ENCODE data around the gene GTF3A.

GTF3A gene

DNA sequence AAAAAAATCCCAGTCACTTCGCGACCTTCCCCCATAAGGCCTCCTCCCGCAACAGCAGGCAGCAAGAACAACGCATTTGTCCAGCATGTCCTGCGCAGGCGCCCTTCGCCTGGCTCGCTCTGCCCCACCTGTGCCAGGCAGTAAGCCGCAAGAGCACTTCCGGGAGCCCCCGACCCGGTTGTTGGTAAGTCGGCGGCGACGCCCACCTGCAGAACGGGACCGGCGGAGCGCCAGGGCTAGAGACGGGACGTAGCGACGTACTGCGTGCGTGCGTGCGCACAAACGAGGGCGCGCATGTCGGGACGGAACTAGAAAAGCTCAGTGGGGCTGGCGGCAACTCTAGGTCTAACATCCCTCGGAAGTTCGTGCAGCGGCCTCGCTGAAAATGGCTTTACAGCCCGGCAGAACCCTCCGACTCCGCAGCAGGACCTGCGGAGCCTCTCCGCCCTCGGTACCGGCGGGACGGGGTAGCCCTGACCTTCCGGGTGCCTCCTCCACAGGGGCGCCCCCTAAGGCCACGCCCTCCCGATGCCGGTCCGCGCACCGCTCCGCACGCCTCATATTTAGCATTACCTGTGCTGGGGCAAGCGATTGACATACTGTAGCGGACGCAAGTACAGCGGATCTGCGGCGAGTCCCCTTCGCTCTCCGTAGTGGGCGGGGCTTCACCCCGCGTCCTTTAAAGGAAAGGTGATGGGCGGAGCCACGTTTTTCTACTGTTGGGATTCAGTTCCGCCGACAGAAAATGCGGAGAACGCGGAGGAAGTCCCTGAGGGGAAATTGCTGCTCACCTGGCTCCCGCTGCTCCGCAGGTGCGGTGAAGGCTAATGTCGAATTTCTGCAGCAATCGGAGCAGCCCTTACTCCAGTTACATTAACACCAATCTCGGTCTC lies 25.8 kb downstream of the GTF3A start, which contains the start of gene MTIF3:
MTIF3 (minus strand) TSS at position 629 of the 893 bp plus-strand sequence. CDS start 10,116 bp downstream, outside the sequence.
- DNase-seq = peak; percentile 96

DNA sequence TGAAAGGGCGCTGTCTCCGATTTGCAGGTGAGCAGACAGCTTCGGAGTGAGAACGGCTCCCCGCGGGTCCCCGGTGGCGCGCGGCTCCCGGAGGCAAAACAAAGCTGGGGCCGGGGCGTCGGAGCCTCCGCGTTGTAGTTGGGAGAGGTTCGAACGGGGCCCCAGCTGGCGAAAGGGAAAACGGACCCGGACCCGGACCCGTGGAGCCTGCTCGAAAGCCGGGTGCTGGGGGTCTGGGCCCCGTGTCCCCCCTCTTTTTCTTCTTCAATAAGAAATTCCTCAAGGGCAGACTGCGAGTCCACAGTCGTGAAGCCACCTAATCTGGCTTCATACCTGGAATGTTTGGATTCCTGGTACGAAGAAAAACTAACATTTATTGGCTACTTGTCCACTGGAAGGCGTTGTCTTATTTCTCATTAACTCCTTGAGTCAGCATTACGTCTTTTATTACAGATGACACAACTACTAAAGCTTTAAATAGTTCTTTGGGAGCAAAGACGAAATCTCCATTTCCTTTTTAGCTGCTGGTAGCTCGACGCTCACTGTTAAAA lies 26.6 kb downstream of the GTF3A start:
- peak; percentile 83 for DNase-seq

DNA sequence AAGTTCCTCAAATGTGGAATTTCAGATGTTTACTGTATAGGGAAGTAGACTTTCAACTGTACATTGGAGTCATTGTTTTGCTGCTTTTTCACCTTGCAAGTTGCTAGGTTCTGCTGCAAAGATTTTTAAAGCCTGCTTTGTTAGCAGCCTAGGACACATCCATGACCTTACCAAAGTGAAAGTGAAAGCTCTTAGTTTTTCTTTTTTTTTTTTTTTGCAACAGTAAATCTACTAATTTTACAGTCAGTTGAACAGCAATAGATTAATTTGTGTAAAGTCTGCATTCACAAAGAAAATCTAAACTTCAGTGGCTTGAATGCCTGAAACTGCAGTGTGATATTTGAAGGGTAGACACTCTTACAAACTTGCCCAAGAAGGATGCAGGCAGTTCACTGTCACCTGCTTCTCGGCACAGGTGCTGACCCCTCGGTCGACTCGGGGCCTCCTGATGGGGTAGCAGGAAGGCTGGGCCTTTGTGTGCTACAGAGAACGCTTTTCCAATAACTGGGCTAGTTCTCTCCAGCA lies 31.0 kb downstream of the GTF3A start:
- peak; percentile 37 for DNase-seq

DNA sequence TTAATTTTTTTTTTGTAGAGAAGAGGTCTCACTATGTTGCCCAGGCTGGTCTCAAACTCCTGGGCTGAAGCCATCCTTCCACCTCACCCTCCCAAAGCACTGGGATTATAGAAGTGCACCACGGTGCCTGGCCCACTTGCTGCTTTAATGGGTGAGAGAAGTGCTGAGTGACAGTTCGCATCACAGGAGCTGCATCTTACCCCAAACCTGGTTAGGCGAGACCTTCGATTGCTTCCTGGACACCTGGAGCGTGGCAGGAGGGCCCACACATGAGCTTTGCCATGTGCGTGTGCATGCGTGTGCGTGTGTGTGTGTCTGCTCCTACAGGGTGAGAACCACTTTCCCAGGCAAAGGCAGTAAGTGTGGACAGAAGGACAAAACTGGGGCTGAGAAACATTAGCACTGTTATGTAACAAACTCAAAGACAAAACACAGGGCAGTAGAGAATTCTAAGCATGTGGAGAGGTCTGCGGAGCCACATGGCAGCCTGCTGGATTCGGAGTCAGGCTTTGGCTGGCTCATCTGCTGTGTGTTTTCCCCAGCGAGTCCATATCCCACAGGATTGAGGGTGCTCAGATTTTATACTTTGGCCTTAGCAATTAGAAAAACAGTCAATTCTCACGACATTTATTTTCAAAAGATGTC lies 37.6 kb downstream of the GTF3A start:
- DNase-seq = no peak

DNA sequence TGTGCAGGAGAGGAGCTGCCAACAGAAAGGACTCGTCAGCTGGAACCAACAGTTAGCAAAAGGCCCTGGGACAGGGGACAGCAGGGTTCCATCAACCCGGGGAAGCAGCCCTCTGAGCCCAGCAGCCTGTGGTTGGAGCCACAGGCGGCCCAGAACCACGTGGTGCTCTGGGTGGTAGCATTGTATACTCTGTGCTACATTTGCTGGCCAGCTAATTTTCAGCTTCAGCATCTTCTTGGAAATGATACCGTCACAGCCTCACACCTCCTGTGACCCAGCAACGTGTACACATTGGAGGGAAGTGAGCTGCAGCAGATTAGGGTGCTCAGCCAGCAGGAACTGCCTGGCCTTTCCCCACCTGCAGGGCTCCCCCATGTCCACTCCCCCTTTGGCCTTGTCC lies 39.1 kb downstream of the GTF3A start:
- DNase-seq = no peak

DNA sequence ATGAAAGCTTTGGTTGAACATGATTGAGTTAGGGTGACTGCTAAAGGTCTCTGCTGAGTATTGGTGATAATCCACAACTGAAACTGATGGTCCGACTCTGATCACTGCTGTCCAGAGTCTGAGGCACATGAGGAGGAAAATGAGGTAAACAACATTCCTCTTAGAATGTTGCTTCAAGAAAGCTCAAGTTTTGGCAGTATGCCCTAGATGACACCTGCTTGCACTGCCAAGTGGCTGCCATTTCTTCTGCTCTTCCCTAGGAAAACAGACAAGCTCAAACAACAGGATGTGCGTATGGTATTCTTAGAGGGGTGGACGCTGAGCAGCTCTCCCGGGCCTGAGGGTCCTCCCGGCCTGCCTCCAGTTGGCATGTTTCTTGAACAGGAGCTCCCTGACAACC lies 41.2 kb downstream of the GTF3A start:
- DNase-seq = no peak

DNA sequence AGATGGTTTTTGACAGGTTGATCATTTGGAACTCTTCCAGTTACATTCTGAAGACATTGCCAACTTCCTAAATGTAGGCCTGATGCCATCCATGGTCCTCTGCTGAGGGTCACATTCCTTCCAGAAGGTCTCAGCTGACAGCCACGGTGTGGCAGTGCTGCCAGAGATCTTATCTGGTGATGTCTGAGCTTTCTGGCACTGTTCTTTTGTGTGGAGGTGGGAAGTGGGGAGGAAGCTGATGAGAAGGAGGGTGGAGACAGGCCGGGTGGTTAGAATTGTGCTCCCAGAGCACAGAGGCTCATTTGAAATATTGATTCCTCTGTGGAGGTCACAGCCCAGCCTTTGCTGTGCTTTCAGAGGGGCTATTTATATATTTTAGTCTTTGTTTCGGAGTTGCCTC lies 42.1 kb downstream of the GTF3A start:
- no peak for DNase-seq

DNA sequence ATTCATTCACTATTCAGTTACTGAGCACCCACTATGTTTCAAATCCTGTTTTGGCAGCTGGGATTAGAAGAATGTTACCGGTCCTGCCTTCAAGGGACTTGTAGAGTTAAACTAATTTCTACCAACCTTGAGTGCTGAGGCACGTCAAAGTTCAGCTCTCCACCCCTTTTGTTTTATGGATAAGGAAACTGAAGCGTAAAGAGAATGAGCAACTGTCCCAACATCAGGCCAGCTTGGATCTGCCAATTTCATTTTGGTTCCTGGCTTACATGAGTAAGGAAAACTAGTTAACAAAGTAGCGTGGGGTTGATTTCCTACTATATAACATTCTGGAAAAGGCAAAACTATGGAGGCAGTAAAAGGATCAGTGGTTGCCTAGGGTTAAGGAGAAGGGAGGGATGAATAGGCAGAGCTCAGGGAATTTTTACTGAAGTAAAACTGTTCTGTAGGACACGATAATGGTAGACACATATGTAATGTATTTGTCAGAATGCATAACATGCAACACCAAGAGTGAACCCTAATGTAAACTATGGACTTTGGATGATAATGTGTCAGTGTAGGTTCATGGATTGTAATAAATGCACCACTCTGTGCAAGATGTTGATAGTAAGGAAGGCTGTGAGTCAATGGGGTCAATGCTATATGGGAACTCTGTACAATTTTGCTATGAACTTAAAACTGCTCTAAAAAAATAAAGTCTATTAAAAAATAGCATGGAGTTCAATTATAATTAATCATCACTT lies 45.8 kb downstream of the GTF3A start:
- DNase-seq = no peak

DNA sequence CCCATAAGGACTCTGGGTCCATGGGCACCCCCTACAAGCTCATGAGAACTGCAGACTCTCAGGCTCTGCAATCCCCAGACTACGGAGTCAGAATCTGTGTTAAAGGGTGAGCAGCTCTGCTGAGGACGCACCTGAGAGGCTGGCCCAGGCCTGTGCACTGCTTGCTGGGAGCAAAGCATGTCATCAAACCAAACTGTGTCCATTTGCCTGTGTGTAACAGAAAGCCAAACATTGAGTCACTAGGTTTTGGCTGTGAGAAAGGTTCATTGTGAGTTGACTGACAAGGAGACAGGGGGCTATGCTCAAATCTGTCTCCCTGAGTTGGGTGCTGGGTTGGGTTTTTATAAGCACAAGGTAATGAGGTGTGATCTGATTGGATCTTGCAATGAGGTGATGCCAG lies 48.0 kb downstream of the GTF3A start:
- DNase-seq = no peak

DNA sequence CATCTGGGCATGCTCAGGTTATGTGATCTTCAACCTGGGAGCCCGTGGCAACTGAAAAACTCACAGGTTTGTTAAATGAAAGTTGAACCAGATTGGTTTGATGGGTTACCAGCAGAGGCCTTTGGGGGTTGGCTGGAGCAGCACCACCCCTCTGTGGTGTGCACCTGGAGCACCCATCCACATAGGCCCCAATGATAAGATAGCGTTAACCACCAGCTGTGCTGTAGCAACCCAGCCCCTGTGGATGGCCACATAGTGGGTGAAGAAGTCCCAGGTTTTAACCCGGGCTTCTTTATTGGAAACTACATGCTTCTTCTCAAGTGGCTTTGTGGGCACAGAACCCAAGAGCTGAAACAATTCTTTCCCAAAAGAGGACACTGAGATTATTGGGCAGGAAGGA lies 48.5 kb downstream of the GTF3A start:
- no peak for DNase-seq

DNA sequence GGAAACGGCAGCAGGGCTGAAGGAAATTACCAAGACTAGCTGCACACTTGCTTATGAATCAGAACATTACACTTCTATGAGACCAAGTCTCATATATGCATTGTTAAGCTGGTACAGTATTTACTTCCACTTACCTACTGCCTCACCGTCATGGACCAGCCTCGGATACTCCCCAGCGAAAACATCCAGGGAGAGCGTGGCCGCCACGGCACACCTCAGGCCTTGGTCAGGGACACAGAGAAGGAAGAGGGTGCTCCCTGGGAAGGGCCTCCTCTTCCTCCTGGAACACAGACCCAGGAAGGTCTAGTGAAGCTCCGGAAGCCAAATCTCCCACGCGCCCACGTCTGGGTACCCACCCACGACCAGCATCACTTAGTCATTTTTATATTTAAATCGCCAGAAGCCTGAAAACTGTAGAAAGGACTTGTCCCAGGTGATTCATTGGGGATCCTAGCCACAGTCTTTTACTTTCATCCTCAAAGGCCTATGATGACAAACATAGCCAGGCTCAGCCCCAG lies 50.4 kb downstream of the GTF3A start:
- DNase-seq = no peak

DNA sequence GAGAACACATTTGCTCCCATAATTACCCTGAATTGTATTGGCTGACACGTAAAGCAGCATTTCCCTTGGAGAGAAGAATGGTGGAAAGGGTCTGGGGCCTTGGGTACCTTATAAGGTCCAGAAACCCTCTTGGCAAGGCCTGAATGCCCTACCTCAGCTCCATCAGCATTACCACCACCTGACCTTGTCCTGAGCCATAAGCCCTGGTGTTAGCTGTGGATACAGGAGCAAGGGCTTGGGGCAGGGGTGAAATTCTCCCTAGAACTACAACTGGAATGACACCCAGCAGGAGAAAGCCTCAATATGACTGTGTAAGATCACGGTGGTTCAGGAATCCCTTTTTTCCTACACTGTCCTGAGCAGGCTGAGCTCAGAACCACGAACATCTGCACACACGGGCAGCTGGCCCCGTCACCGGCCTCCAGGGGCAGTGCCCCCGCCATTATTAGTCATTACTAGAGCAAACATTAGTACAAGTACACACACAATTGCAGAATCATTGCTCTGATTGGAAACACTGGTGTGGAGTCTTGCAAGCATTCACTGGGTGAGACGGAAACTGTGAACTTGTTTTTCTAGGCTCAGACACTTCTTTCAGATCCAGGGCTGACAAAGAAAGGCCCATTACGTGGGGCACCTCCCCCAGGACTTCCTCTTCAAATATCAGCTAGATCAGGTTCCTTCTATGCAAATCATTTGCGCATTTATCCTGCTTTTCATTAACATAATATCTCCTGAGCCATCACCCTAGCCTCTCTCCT lies 52.7 kb downstream of the GTF3A start:
- DNase-seq = no peak

DNA sequence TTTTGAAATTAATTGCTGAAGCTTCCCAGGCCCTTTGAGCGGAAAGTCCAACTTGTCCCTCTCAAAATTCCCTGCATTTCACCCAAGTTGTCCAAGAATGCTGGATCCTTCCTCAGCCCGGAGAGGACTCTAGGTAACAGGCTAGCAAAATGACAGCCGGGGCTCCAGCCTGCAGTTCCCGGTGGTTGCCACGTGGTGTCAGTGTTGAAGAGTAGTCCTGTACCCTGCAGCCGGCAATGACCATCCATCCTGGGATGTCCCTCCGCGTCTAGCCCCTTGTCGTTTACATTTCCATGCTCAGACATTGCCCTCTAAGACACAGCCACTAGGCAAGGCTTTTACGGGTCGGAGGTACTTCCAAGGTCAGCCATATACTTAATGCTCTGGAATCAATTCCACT lies 57.3 kb downstream of the GTF3A start:
- DNase-seq = peak; percentile 46

DNA sequence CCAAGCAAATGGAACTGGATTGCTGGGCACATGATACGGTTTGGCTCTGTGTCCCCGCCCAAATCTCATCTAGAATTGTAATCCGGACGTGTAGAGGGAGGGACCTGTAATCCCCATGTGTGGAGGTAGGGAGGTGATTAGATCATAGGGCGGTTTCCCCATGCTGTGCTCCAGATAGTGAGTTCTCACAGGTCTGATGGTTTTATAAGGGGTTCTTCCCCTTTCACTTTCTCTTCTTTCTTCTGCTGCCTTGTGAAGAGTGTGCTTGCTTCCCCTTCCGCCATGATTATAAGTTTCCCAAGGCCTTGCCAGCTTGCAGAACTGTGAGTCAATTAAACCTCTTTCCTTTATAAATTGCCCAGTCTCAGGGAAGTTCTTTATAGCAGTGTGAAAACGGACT lies 58.6 kb downstream of the GTF3A start:
- DNase-seq = no peak

DNA sequence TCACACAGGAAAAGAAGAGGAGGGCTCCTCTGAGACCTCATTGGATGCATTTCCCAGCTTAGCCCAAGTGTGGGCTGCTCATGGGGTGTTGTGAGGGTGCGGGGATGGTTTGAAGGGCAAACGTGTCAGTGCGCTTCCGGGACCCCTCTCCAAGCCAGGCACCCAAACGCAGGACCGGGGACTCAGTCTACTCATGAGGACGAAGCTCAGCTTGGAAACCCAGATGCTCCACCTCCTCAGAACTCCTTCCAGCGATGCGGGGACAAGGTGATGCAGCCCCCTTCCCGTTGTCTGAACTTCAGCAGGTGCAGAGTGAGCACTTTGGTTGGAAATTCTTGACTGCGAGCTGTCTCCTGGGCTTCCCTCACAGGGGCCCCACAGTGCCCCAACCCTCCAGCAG lies 59.0 kb downstream of the GTF3A start:
- no peak for DNase-seq
